ENCODE data around the gene SCFD2. TPM values are rescaled to one million over a fixed set of nuclear protein-coding genes. Genes with fewer than 3 reads are reported as not detected.

Gene SCFD2
- total and polyA plus RNA-seq, 2 of the 8 experiments (the other 6 are each of a cell fraction or from before 2014, with no cell fraction given), result 6.2 to 10.2 TPM

GRCh38 chr4:52904421-52904820 is 461.4 kb downstream of the SCFD2 start:
- Histone ChIP-seq H3K4me2 (ENCODE audit: insufficient read depth in 1 of 2, low read depth in 2 of 2, low read length in 2 of 2) (no peak overlapping the region), H3K4me3 (ENCODE audit: extremely low read depth in 1 of 4, insufficient read depth in 2 of 4, low read depth in 3 of 4, low read length in 4 of 4) (no peak overlapping the region), H3K56ac (replicated peaks; ENCODE audit: insufficient read length, low read depth, low read length) (no peak overlapping the region), H3K79me1 (ENCODE audit: low read depth, low read length) (no peaks in the 10 kb centered on the region), H3K27me3 (replicated peaks in 1 of 4; ENCODE audit: control insufficient read depth in 3 of 4, extremely low read depth in 1 of 4, insufficient read depth in 3 of 4, low read length in 3 of 4) (no peaks in the 10 kb centered on the region), H2BK12ac (ENCODE audit: low read depth, low read length) (no peak overlapping the region), H2AFZ (ENCODE audit: low read length) (no peak overlapping the region), H4K5ac (ENCODE audit: insufficient read length, low read depth, low read length) (no peak overlapping the region), H2BK5ac (ENCODE audit: low read depth, low read length) (no peak overlapping the region), H3K23me2 (ENCODE audit: low read depth, low read length) (no peaks in the 10 kb centered on the region), H3K14ac (ENCODE audit: insufficient read length) (no peak overlapping the region), H3K9ac (replicated peaks in 1 of 4; ENCODE audit: extremely low read depth in 1 of 4, low read depth in 3 of 4, low read length in 3 of 4) (no peak overlapping the region), H3K9me3 (ENCODE audit: insufficient read depth in 2 of 2, low read depth in 1 of 2, low read length in 1 of 2) (peaks cover 16 to 19% of the 10 kb centered on the region in 2 experiments; a peak in 3 of 4 replicates), H2BK120ac (replicated peaks; ENCODE audit: low read depth, low read length) (no peak overlapping the region), H3K23ac (ENCODE audit: insufficient read length) (no peak overlapping the region), H3K4me1 (replicated peaks in 1 of 4; ENCODE audit: control insufficient read depth in 3 of 4, insufficient read depth in 4 of 4, low read length in 3 of 4) (peaks cover 0 to 3% (median 0%) of the 10 kb centered on the region in 4 experiments; a peak in 2 of 7 replicates), H2BK15ac (ENCODE audit: low read length) (no peak overlapping the region; the same call in 1 of the 2 replicates), H2BK20ac (ENCODE audit: low read length) (no peak overlapping the region), H3K4ac (replicated peaks; ENCODE audit: insufficient read length, low read depth, low read length) (no peak overlapping the region), H3K18ac (ENCODE audit: extremely low read depth, low read length) (no peak overlapping the region; the same call in 1 of the 2 replicates), H4K20me1 (replicated peaks in 1 of 2; ENCODE audit: control insufficient read depth in 1 of 2, insufficient read depth in 2 of 2, low read length in 2 of 2) (no peaks in the 10 kb centered on the region), H3K79me2 (ENCODE audit: control insufficient read depth in 1 of 2, insufficient read depth in 2 of 2, low read length in 2 of 2) (no peaks in the 10 kb centered on the region), H4K91ac (replicated peaks; ENCODE audit: insufficient read length, low read length) (no peak overlapping the region), H4K8ac (ENCODE audit: extremely low read depth, insufficient read depth, low read length) (no peak overlapping the region), H3K27ac (ENCODE audit: low read depth, low read length) (no peak overlapping the region), H2AK5ac (ENCODE audit: low read depth, low read length) (no peak overlapping the region), H3K36me3 (ENCODE audit: control insufficient read depth in 2 of 4, insufficient read depth in 4 of 4, low read length in 3 of 4) (peaks cover 0 to 9% (median 0%) of the 10 kb centered on the region in 4 experiments; a peak in 1 of 8 replicates)
- ChIA-PET CTCF (ENCODE audit: partially characterized antibody) (interaction anchor here (1.0 to 1.7 kb wide), 3 partner anchors 10 to 40 kb away, joined by 3 to 5 read pairs (median 4); no protein-coding TSS in a partner anchor), POLR2A (ENCODE audit: partially characterized antibody) (interaction anchor here (0.6 to 3.1 kb wide), 3 partner anchors 41 to 182 kb away, joined by 4 to 10 read pairs (median 4); partner anchors contain the start of gene ERVMER34-1)
- FAIRE-seq, result no peak
- WGBS, 2 experiments (ENCODE audit: extremely low coverage in 1 of 2, insufficient coverage in 1 of 2, insufficient read length in 1 of 2, insufficient replicate concordance in 2 of 2, low coverage in 1 of 2, low lambda C conversion rate in 2 of 2, missing lambda C conversion rate in 1 of 2), result 94% methylated on average over 4 of the region's 4 CpGs; no CpG with 5 or more reads in 1 of the 2 experiments
- DNase-seq (ENCODE audit: low read depth in 1 of 2, low spot score in 2 of 2), result no peak
- TF ChIP-seq TAF1 (IDR thresholded peaks at IDR 0.05; ENCODE audit: low read depth, low read length) (no peak), TBP (IDR thresholded peaks at IDR 0.05; ENCODE audit: low read depth, low read length) (no peak), SIX5 (IDR thresholded peaks at IDR 0.05; ENCODE audit: low read depth, low read length) (no peak), JUN (IDR thresholded peaks at IDR 0.05; ENCODE audit: low read depth, low read length) (no peak), BCL11A (IDR thresholded peaks at IDR 0.05; ENCODE audit: low read depth in 2 of 2, low read length in 2 of 2) (no peak), CTCF (IDR thresholded peaks at IDR 0.05; ENCODE audit: control extremely low read depth in 1 of 3, insufficient read depth in 1 of 3, low read depth in 1 of 3, low read length in 3 of 3) (no peak), HDAC6 (IDR thresholded peaks at IDR 0.05; ENCODE audit: low read depth, low read length) (no peak), BRCA1 (IDR thresholded peaks at IDR 0.05; ENCODE audit: low read depth, low read length) (no peak), CBX5 (IDR thresholded peaks at IDR 0.05; ENCODE audit: low read depth, low read length) (no peak)
- TF ChIP-seq, protein P1, sequence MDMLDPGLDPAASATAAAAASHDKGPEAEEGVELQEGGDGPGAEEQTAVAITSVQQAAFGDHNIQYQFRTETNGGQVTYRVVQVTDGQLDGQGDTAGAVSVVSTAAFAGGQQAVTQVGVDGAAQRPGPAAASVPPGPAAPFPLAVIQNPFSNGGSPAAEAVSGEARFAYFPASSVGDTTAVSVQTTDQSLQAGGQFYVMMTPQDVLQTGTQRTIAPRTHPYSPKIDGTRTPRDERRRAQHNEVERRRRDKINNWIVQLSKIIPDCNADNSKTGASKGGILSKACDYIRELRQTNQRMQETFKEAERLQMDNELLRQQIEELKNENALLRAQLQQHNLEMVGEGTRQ (IDR thresholded peaks at IDR 0.05; ENCODE audit: low read length), result no peak

Data from H1 (cell line).